GM12875 (cell line): ENCODE data around the gene ACSBG1.
"Not testable (repeated sequence)": the region's sequence is repeated elsewhere in the genome, so short reads cannot be mapped to it uniquely, and the experiment has no call there.

Experiments used
- H3K4me3 ChIP-seq: one replicate; pipeline ENCODE4 v1.5.1; 2011; ENCODE audit warnings: low read depth, low read length, control low read depth
- TF ChIP-seq, protein P1 (sequence below): IDR thresholded peaks from 2 replicates; pipeline ENCODE4 v1.5.1; 2011; ENCODE audit warnings: low read depth, mild to moderate bottlenecking, control low read depth, inconsistent platforms, low read length, moderate library complexity, borderline replicate concordance; ENCODE audit not compliant: insufficient read depth

ACSBG1 gene

DNA sequence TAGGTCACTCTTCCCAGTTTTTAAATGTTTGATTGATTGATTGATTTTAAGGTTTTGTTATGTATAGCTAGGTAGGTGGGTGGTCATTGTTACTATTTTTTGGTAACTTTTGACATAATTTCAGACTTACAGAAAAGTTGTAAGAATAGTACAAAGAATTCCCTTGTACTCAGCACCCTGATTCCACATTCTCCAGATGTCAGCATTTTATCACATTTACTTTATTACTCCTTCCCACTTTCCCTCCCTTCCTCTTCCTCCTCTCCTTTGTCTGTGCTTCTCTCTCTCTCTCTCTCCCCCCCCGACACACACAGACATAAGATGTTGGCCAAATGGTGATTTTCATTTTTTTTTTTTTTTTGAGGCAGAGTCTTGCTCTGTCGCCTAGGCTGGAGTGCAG lies 70.4 kb downstream of the ACSBG1 start:
- H3K4me3 ChIP-seq = no peak overlapping the region
- TF ChIP-seq, protein P1, sequence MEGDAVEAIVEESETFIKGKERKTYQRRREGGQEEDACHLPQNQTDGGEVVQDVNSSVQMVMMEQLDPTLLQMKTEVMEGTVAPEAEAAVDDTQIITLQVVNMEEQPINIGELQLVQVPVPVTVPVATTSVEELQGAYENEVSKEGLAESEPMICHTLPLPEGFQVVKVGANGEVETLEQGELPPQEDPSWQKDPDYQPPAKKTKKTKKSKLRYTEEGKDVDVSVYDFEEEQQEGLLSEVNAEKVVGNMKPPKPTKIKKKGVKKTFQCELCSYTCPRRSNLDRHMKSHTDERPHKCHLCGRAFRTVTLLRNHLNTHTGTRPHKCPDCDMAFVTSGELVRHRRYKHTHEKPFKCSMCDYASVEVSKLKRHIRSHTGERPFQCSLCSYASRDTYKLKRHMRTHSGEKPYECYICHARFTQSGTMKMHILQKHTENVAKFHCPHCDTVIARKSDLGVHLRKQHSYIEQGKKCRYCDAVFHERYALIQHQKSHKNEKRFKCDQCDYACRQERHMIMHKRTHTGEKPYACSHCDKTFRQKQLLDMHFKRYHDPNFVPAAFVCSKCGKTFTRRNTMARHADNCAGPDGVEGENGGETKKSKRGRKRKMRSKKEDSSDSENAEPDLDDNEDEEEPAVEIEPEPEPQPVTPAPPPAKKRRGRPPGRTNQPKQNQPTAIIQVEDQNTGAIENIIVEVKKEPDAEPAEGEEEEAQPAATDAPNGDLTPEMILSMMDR = no peak

DNA sequence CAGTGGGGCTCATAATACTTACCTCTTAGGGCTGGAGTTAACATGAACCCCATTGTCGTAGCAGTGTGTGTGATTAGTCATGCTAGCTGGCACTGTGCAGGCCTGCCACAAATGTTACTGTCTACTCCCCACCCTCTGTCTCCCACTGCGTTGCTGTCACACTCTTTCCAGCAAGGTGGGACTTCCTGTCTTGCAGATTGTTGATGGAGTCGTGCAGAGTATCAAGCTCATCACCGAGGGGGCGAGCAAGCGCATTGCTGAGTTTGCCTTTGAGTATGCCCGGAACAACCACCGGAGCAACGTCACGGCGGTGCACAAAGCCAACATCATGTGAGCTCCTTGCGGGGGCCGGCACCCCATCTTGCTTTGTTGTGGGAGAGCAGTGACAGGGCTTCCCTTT lies 72.3 kb downstream of the ACSBG1 start:
- H3K4me3 ChIP-seq = no peak overlapping the region
- TF ChIP-seq, protein P1 = no peak

DNA sequence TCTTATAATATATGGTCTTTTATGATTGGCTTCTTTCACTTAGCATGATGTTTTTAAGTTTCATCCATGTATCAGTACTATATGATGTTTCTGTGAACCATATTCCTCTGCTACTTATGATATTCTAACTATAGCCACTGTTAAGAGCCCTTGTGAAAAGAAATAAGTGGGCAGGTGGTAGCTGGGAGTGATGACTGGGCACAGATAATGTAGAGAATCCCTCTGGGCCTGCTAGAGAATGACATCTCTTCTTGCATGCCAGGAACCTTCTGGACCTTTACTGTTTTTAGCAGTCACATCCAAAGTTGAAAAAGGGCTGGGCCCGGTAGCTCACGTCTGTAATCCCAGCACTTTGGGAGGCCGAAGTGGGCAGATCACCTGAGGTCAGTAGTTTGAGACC lies 75.0 kb downstream of the ACSBG1 start:
- no peak overlapping the region for H3K4me3 ChIP-seq
- TF ChIP-seq, protein P1 = no peak

DNA sequence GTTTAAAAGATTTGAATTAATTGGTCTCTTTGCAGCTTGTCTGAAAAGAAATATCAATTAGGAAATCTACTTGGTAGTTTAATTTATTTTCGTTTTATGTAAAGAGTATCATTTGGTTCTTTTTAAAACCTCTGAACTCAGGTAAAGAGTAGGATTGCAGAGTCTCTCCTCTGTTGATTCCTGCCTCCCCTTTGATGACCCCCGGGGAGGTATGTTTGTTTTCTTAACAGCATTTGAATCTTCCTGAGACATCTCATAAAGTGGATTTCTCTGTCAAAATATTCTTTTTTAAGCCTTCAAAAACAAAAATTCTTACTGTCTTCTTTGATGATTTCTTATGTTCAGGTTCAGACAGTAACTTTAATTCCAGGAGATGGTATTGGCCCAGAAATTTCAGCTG lies 77.2 kb downstream of the ACSBG1 start:
- TF ChIP-seq, protein P1 = no peak
- H3K4me3 ChIP-seq = no peak overlapping the region

DNA sequence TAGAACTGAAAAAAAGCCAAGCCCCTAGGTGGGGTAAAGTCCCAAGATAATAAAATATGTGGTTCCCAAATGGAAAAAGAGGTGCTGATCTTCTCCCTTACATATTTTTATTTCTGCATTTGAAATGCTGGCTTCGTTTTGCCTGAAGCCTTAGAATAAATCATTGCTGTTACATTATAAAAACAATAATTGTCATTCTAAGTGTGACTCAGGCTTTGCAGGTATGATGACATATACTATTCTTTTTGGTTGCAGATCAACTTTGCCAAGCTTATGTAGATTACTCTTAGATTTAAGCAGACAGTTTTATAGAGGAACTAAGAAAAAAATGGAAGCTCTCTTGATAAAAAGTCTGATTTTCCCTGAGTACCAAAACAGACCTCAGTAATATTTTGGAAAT lies 77.7 kb downstream of the ACSBG1 start:
- no peak overlapping the region for H3K4me3 ChIP-seq
- TF ChIP-seq, protein P1 = no peak

DNA sequence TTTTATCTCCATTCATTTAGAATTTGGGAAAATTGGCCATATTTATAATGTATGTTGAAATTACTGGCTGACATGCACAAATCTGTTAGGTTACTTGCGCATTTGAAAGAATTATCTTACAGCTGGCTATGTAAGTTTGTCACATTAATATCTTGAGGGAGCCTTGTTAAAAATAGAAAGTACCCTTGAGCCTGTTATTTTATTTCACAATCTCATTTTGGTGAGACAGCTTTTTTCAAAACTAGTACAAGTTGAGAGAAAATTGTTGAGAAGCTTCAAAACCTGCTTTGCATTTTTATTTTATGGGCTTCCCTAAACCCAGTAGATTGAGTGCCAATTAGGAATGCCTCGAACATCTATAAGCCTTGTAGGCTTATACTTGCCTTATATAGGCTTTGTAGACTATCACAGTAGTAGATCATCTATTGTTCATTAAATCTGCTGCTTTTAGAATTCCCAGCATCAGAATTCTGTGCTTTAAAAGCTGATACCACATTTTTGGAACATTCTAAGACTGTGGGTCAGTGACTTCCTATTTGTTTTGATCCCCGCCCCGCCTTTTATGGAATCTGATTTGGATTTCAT lies 78.9 kb downstream of the ACSBG1 start:
- TF ChIP-seq, protein P1 = no peak
- H3K4me3 ChIP-seq = no peak overlapping the region

DNA sequence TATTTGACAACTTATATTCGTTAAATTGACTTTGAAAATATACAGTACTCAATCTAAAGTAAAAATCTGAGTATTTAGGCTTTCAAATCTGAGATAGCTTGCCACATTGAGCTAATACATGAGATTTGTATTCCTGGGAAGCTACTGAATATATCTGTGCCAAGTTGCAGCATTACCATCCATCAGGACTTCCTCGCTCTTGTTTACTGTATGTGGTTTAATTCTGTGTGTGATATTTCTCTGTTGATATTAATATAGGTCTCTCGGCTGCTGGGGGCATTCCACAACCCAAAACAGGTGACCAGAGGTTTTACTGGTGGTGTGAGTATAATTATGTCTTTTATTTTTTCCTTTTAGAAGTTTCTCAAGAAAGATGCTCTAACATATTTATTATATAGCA lies 79.4 kb downstream of the ACSBG1 start:
- TF ChIP-seq, protein P1 = no peak
- no peak overlapping the region for H3K4me3 ChIP-seq

DNA sequence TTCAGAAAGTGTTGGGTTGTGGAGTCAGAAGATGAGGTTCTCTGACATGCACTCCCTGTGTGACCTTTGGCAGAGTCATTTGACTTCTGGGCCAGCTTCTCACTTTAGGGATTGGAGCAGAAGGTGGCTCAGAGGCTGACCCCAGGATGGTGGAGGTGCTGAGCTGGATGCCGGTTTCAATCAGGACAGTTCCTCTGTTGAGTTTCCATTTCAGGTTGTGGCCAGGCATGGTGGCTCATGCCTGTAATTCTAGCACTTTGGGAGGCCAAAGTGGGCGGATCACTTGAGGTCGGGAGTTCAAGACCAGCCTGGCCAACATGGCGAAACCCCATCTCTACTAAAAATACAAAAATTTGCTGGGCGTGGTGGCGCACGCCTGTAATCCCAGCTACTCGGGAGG lies 83.3 kb downstream of the ACSBG1 start:
- not testable (repeated sequence) for H3K4me3 ChIP-seq
